Mucosa of rectum (tissue), 2 donors: ENCODE data around the gene PRKAR1B.

Source experiments
- H3K27ac ChIP-seq, 2 donors: one replicate each; pipeline ENCODE4 v1.7.0; 2013; ENCODE audit warnings: inconsistent platforms in 2 of 2, low read depth in 2 of 2, low read length in 2 of 2
- H3K27me3 ChIP-seq, 2 donors: one replicate each; pipeline ENCODE4 v1.7.0; 2013; ENCODE audit warnings: low read length in 2 of 2; ENCODE audit not compliant: control insufficient read depth in 2 of 2, insufficient read depth in 2 of 2
- H3K36me3 ChIP-seq, 2 donors: one replicate each; pipeline ENCODE4 v1.7.0; 2013; ENCODE audit warnings: low read length in 2 of 2; ENCODE audit not compliant: control insufficient read depth in 2 of 2, insufficient read depth in 2 of 2
- H3K4me1 ChIP-seq, 2 donors: one replicate each; pipeline ENCODE4 v1.7.0; 2013; ENCODE audit warnings: low read length in 2 of 2, mild to moderate bottlenecking in 1 of 2; ENCODE audit not compliant: control insufficient read depth in 2 of 2, insufficient read depth in 2 of 2
- H3K4me3 ChIP-seq, 2 donors: one replicate each; pipeline ENCODE4 v1.7.0; 2013; ENCODE audit warnings: low read length in 2 of 2
- H3K9ac ChIP-seq, 2 donors: one replicate each; pipeline ENCODE4 v1.7.0; 2013; ENCODE audit warnings: low read length in 2 of 2, low read depth in 1 of 2, mild to moderate bottlenecking in 1 of 2
- H3K9me3 ChIP-seq, 2 donors: one replicate each; pipeline ENCODE4 v1.7.0; 2013; ENCODE audit warnings: low read length in 2 of 2; ENCODE audit not compliant: control insufficient read depth in 2 of 2
- donor health status: healthy.
- donor health status: Normal muscosa, but diverticular disease.

Gene PRKAR1B

GRCh38 chr7:732556-732955, 5.5 kb upstream of the PRKAR1B start:
- Histone ChIP-seq H3K27ac (peak overlapping the region; percentile 56 to 67), H3K36me3 (peaks cover 20 to 26% of the 10 kb centered on the region in 2 donors), H3K27me3 (no peaks in the 10 kb centered on the region), H3K4me1 (peaks cover 8 to 24% of the 10 kb centered on the region in 2 donors), H3K4me3 (no peak overlapping the region), H3K9me3 (peaks cover 10 to 11% of the 10 kb centered on the region in 2 donors), H3K9ac (peak overlapping the region in 1 of 2 donors; percentile 52)

GRCh38 chr7:732094-732541, 5.0 kb upstream of the PRKAR1B start:
- Histone ChIP-seq H3K4me1 (peaks cover 8 to 24% of the 10 kb centered on the region in 2 donors), H3K36me3 (peaks cover 17 to 26% of the 10 kb centered on the region in 2 donors), H3K9me3 (peaks cover 10 to 11% of the 10 kb centered on the region in 2 donors), H3K27me3 (no peaks in the 10 kb centered on the region), H3K27ac (peak overlapping the region; percentile 61 to 68), H3K9ac (peak overlapping the region; percentile 6 to 52), H3K4me3 (no peak overlapping the region)

- peaks cover 10 to 11% of the 10 kb centered on the region in 2 donors for H3K9me3 ChIP-seq
- H3K27me3 ChIP-seq = no peaks in the 10 kb centered on the region
- H3K27ac ChIP-seq = peak overlapping the region; percentile 61 to 68
- H3K4me1 ChIP-seq = peaks cover 8 to 24% of the 10 kb centered on the region in 2 donors
- peak overlapping the region; percentile 6 to 39 for H3K9ac ChIP-seq
- peaks cover 17 to 26% of the 10 kb centered on the region in 2 donors for H3K36me3 ChIP-seq
- no peak overlapping the region for H3K4me3 ChIP-seq
Observed at GRCh38 chr7:731440-732085, 4.5 kb upstream of the PRKAR1B start.

- Histone ChIP-seq H3K27ac (peak overlapping the region in 1 of 2 donors; percentile 68), H3K4me1 (peaks cover 14 to 31% of the 10 kb centered on the region in 2 donors), H3K27me3 (no peaks in the 10 kb centered on the region), H3K9ac (no peak overlapping the region), H3K4me3 (no peak overlapping the region), H3K9me3 (peaks cover 10 to 11% of the 10 kb centered on the region in 2 donors), H3K36me3 (peaks cover 17 to 26% of the 10 kb centered on the region in 2 donors)
Observed at GRCh38 chr7:730501-731439, 3.7 kb upstream of the PRKAR1B start.

GRCh38 chr7:729140-730000, 2.3 kb upstream of the PRKAR1B start:
- Histone ChIP-seq H3K27me3 (no peaks in the 10 kb centered on the region), H3K9ac (no peak overlapping the region), H3K4me3 (no peak overlapping the region), H3K27ac (no peak overlapping the region), H3K9me3 (peaks cover 3% of the 10 kb centered on the region in 2 donors), H3K4me1 (peaks cover 16 to 32% of the 10 kb centered on the region in 2 donors), H3K36me3 (peaks cover 7 to 17% of the 10 kb centered on the region in 2 donors)

GRCh38 chr7:728602-729001, 1.5 kb upstream of the PRKAR1B start:
- no peaks in the 10 kb centered on the region for H3K27me3 ChIP-seq
- no peak overlapping the region for H3K27ac ChIP-seq
- H3K9ac ChIP-seq = peak overlapping the region in 1 of 2 donors; percentile 52
- H3K36me3 ChIP-seq = peaks cover 4 to 17% of the 10 kb centered on the region in 2 donors
- H3K4me1 ChIP-seq = peaks cover 16 to 32% of the 10 kb centered on the region in 2 donors
- H3K4me3 ChIP-seq = peak overlapping the region in 1 of 2 donors; percentile 7
- H3K9me3 ChIP-seq = no peaks in the 10 kb centered on the region

- Histone ChIP-seq H3K9ac (peak overlapping the region in 1 of 2 donors; percentile 52), H3K27me3 (no peaks in the 10 kb centered on the region), H3K4me1 (peaks cover 16 to 32% of the 10 kb centered on the region in 2 donors), H3K9me3 (no peaks in the 10 kb centered on the region), H3K27ac (peak overlapping the region in 1 of 2 donors; percentile 53), H3K4me3 (peak overlapping the region; percentile 48 to 51), H3K36me3 (peaks cover 4 to 17% of the 10 kb centered on the region in 2 donors)
Observed at GRCh38 chr7:727806-728460, 852 bp upstream of the PRKAR1B start.

- Histone ChIP-seq H3K27me3 (no peaks in the 10 kb centered on the region), H3K4me1 (peaks cover 14 to 23% of the 10 kb centered on the region in 2 donors), H3K9ac (peak overlapping the region; percentile 60 to 79), H3K27ac (peak overlapping the region; percentile 38 to 49), H3K36me3 (peaks cover 4 to 15% of the 10 kb centered on the region in 2 donors), H3K4me3 (peak overlapping the region; percentile 70 to 74), H3K9me3 (no peaks in the 10 kb centered on the region)
Observed at GRCh38 chr7:726854-727103, 302 bp downstream of the PRKAR1B start.

- H3K4me3 ChIP-seq = peak within 1 kb of the TSS; percentile 70 to 74
- no peaks in the 10 kb centered on the region for H3K27me3 ChIP-seq
- no peaks in the 10 kb centered on the region for H3K9me3 ChIP-seq
- H3K27ac ChIP-seq = peak within 1 kb of the TSS; percentile 38 to 49
- H3K36me3 ChIP-seq = peaks cover 3 to 14% of the 10 kb centered on the region in 2 donors
- H3K4me1 ChIP-seq = peaks cover 14 to 18% of the 10 kb centered on the region in 2 donors
- peak within 1 kb of the TSS; percentile 60 to 79 for H3K9ac ChIP-seq
Observed at GRCh38 chr7:726084-726853, 812 bp downstream of the PRKAR1B start, which contains the start of gene DNAAF5. DNAAF5 (plus strand) TSS chr7:726699; CDS start chr7:726721, 22 bp downstream.
